HepG2 (cell line): Measurements from ENCODE around the gene JTB. TPM values are rescaled to one million over a fixed set of nuclear protein-coding genes. Genes with fewer than 3 reads are reported as not detected.

ENCODE experiments used
- ATF3 ChIP-seq: sonication (generic); formaldehyde crosslinking; IDR thresholded peaks from 2 replicates; pipeline ENCODE4 v1.4.0; 2020; ENCODE audit warnings: missing genetic modification reagents
- CAMTA2 ChIP-seq: sonication (generic); formaldehyde crosslinking; IDR thresholded peaks from 2 replicates; pipeline ENCODE4 v1.4.0; 2020; ENCODE audit warnings: mild to moderate bottlenecking, missing genetic modification reagents, borderline replicate concordance
- CBX1 ChIP-seq: IDR thresholded peaks from one replicate; pipeline ENCODE4 v1.6.1; 2016; ENCODE audit warnings: antibody characterized with exemption, low read depth
- CC2D1A ChIP-seq: sonication (generic); formaldehyde crosslinking; IDR thresholded peaks from 2 replicates; pipeline ENCODE4 v1.8.1; 2023; ENCODE audit warnings: mild to moderate bottlenecking, missing genetic modification reagents
- FOXA3 ChIP-seq: IDR thresholded peaks from 2 replicates; pipeline ENCODE4 v1.6.1; 2016; ENCODE audit warnings: missing genetic modification reagents, missing compliant biosample characterization
- GLMP ChIP-seq: sonication (generic); formaldehyde crosslinking; IDR thresholded peaks from 2 replicates; pipeline ENCODE4 v1.9.0; 2021; ENCODE audit warnings: missing genetic modification reagents, mild to moderate bottlenecking, borderline replicate concordance
- GMEB1 ChIP-seq: sonication (generic); formaldehyde crosslinking; IDR thresholded peaks from 2 replicates; pipeline ENCODE4 v1.5.1; 2020; ENCODE audit warnings: missing genetic modification reagents, mild to moderate bottlenecking, borderline replicate concordance
- HIC2 ChIP-seq: sonication (generic); formaldehyde crosslinking; IDR thresholded peaks from 2 replicates; pipeline ENCODE4 v1.9.0; 2022; ENCODE audit warnings: low read depth, missing genetic modification reagents
- MBD4 ChIP-seq: IDR thresholded peaks from 2 replicates; pipeline ENCODE4 v1.6.1; 2012; ENCODE audit warnings: low read length, inconsistent platforms, borderline replicate concordance
- NCOR1 ChIP-seq: fragments of 200-600 bp; sonication (generic); IDR thresholded peaks from 2 replicates; pipeline ENCODE4 v1.7.0; 2017; ENCODE audit warnings: antibody characterized with exemption, low read length, borderline replicate concordance
- NFKB2 ChIP-seq: sonication (generic); formaldehyde crosslinking; IDR thresholded peaks from 2 replicates; pipeline ENCODE4 v1.4.0; 2020; ENCODE audit warnings: missing genetic modification reagents, borderline replicate concordance
- NFKBIZ ChIP-seq: IDR thresholded peaks from 2 replicates; pipeline ENCODE4 v1.6.1; 2018; ENCODE audit warnings: missing genetic modification reagents, missing compliant biosample characterization
- NR2F2 ChIP-seq: IDR thresholded peaks from 2 replicates; pipeline ENCODE4 v1.6.1; 2012; ENCODE audit warnings: low read depth, inconsistent platforms, borderline replicate concordance
- RARA ChIP-seq: IDR thresholded peaks from 2 replicates; pipeline ENCODE4 v1.6.1; 2016; ENCODE audit warnings: missing genetic modification reagents, missing compliant biosample characterization
- RELA ChIP-seq: sonication (generic); formaldehyde crosslinking; IDR thresholded peaks from 2 replicates; pipeline ENCODE4 v1.4.0; 2020; ENCODE audit warnings: missing genetic modification reagents
- RORA ChIP-seq: sonication (generic); formaldehyde crosslinking; IDR thresholded peaks from 2 replicates; pipeline ENCODE4 v1.5.0; 2020; ENCODE audit warnings: mild to moderate bottlenecking, missing genetic modification reagents, moderate library complexity
- RXRA ChIP-seq: sonication (generic); formaldehyde crosslinking; IDR thresholded peaks from 2 replicates; pipeline ENCODE4 v1.5.1; 2020; ENCODE audit warnings: missing genetic modification reagents
- SP2 ChIP-seq: sonication (generic); formaldehyde crosslinking; IDR thresholded peaks from 2 replicates; pipeline ENCODE4 v1.5.1; 2020; ENCODE audit warnings: mild to moderate bottlenecking, missing genetic modification reagents
- TAF1 ChIP-seq: sonication (generic); formaldehyde crosslinking; IDR thresholded peaks from 2 replicates; pipeline ENCODE4 v1.4.0; 2020; ENCODE audit warnings: missing genetic modification reagents
- TEF ChIP-seq: sonication (generic); formaldehyde crosslinking; IDR thresholded peaks from 2 replicates; pipeline ENCODE4 v1.5.0; 2020; ENCODE audit warnings: missing genetic modification reagents
- THAP8 ChIP-seq: sonication (generic); formaldehyde crosslinking; IDR thresholded peaks from 2 replicates; pipeline ENCODE4 v1.5.1; 2020; ENCODE audit warnings: missing genetic modification reagents, mild to moderate bottlenecking, borderline replicate concordance
- ZNF224 ChIP-seq: sonication (generic); formaldehyde crosslinking; IDR thresholded peaks from 2 replicates; pipeline ENCODE4 v1.5.0; 2020; ENCODE audit warnings: mild to moderate bottlenecking, missing genetic modification reagents
- ZNF225 ChIP-seq: sonication (generic); formaldehyde crosslinking; IDR thresholded peaks from 2 replicates; pipeline ENCODE4 v1.4.0; 2020; ENCODE audit warnings: mild to moderate bottlenecking, missing genetic modification reagents
- ZNF292 ChIP-seq: sonication (generic); formaldehyde crosslinking; IDR thresholded peaks from 2 replicates; pipeline ENCODE4 v1.8.1; 2022; ENCODE audit warnings: mild to moderate bottlenecking, low read depth, missing genetic modification reagents, borderline replicate concordance
- ZNF720 ChIP-seq: sonication (generic); formaldehyde crosslinking; IDR thresholded peaks from 2 replicates; pipeline ENCODE4 v1.4.0; 2020; ENCODE audit warnings: missing genetic modification reagents
- polyA plus RNA-seq, 8 experiments: library from polyadenylated mRNA; depleted of rRNA in 3 of 8; stranded (reverse) in 7 of 8; unstranded in 1 of 8; fragments of >200 nt; fragmentation: Illumina TruSeq in 4 of 8; extraction: Trizol in 4 of 8; gene quantifications; 2 replicates each; pipeline versions ENCODE4 v1.2.1 to v1.2.3, GENCODE V29; 2011 to 2016; ENCODE audit warnings: low read depth in 4 of 8, missing spikeins in 1 of 8, mixed read lengths in 1 of 8; ENCODE audit not compliant: insufficient read depth in 1 of 8
- total RNA-seq, 5 experiments: library from RNA; depleted of rRNA; stranded (reverse); fragments of >200 nt; fragmentation: Illumina TruSeq; extraction: Trizol; gene quantifications; 2 replicates each; pipeline ENCODE4 v1.2.3, GENCODE V29; 2016; ENCODE audit warnings: low read depth in 1 of 5

The JTB gene
- total and polyA plus RNA-seq, 2 of the 13 experiments (the other 11 are each of a cell fraction or from before 2014, with no cell fraction given), result 96.7 to 99.2 TPM

GRCh38 chr1:153953859-153954365 lies 23.6 kb downstream of the JTB start (continued):
- no peak for TF ChIP-seq CC2D1A (CRISPR knock-in tag)
- TF ChIP-seq ZNF224, result no peak
- TF ChIP-seq TAF1, result no peak; the same call in 1 of the 2 replicates
- TF ChIP-seq TEF, result no peak
- peak; percentile 42; the same call in 1 of the 2 replicates for TF ChIP-seq RARA (CRISPR knock-in tag)
- no peak for TF ChIP-seq ZNF720
- TF ChIP-seq RXRA, result peak; percentile 44; the same call in 1 of the 2 replicates
- no peak for TF ChIP-seq MBD4
- TF ChIP-seq ATF3 (CRISPR knock-in tag), result no peak
- peak; percentile 61; the same call in 1 of the 2 replicates for TF ChIP-seq NCOR1
- peak; percentile 51; the same call in 1 of the 2 replicates for TF ChIP-seq ZNF292 (CRISPR knock-in tag)
- TF ChIP-seq CBX1, result no peak
- no peak for TF ChIP-seq ZNF225 (CRISPR knock-in tag)
- TF ChIP-seq GMEB1 (CRISPR knock-in tag), result peak; percentile 39; the same call in 1 of the 2 replicates
- TF ChIP-seq THAP8, result no peak
- no peak for TF ChIP-seq NR2F2
- peak; percentile 98 for TF ChIP-seq FOXA3 (CRISPR knock-in tag)
- no peak for TF ChIP-seq GLMP (CRISPR knock-in tag)
- no peak for TF ChIP-seq RORA (CRISPR knock-in tag)
- no peak for TF ChIP-seq NFKB2 (CRISPR knock-in tag)
- TF ChIP-seq RELA (CRISPR knock-in tag), result no peak
- no peak for TF ChIP-seq NFKBIZ (CRISPR knock-in tag)
- no peak; the same call in 1 of the 2 replicates for TF ChIP-seq SP2 (CRISPR knock-in tag)
- no peak for TF ChIP-seq HIC2 (CRISPR knock-in tag)
- TF ChIP-seq CAMTA2, result no peak
